ENCODE measurements around the gene TMEM106B. TPM values are rescaled to one million over a fixed set of nuclear protein-coding genes. Genes with fewer than 3 reads are reported as not detected.

The TMEM106B gene
- total and polyA plus RNA-seq, 2 of the 4 experiments (the other 2 are of a cell fraction), result 24.7 to 59.5 TPM

- H3K27ac ChIP-seq (ENCODE audit: insufficient read depth, low read length), result no peak overlapping the region
- H3K56ac ChIP-seq (ENCODE audit: extremely low read depth, insufficient read depth, low read length), result no peak overlapping the region
- ATAC-seq (ENCODE audit: low read depth) (no peak), DNase-seq (no peak)
- POLR2A ChIA-PET (ENCODE audit: unreplicated experiment), result no interaction called here
- WGBS, 2 experiments (ENCODE audit: extremely low coverage in 2 of 2, insufficient read length in 1 of 2), result no CpG with 5 or more reads among the region's 1 CpG
- H3K4me1 ChIP-seq (ENCODE audit: control insufficient read depth, insufficient read depth, low read length), result peaks cover 3% of the 10 kb centered on the region; the same call in 1 of the 2 replicates
- no peak overlapping the region for H2BK15ac ChIP-seq (ENCODE audit: low read depth, low read length)
- H2BK20ac ChIP-seq (ENCODE audit: low read depth, low read length), result no peak overlapping the region
- no peak overlapping the region for H4K5ac ChIP-seq (ENCODE audit: low read depth, low read length)
- peaks cover 2% of the 10 kb centered on the region; the same call in 1 of the 2 replicates for H3K9me1 ChIP-seq (ENCODE audit: insufficient read depth, low read length)
- no peak overlapping the region for H3K4ac ChIP-seq (ENCODE audit: low read depth, low read length)
- in situ Hi-C loops (cut with MboI; ENCODE audit: low sequenced_read_pairs) (no loop called here), intact Hi-C loops (cut with micrococcal nuclease) (no loop called here), dilution Hi-C loops (cut with HindIII; ENCODE audit: low sequenced_read_pairs, unreplicated experiment) (no loop called here)
- no peak overlapping the region for H3K4me2 ChIP-seq (ENCODE audit: low read depth, low read length)
- peaks cover 3% of the 10 kb centered on the region for H3K27me3 ChIP-seq (ENCODE audit: control insufficient read depth, insufficient read depth, low read length)
- no peak overlapping the region for H4K91ac ChIP-seq (ENCODE audit: insufficient read depth, low read depth, low read length)
- H4K8ac ChIP-seq (ENCODE audit: low read depth in 2 of 2, low read length in 2 of 2), result no peak overlapping the region
- no TSS peak for BruUV-seq (replicated peaks)
- no peak overlapping the region for H3K9ac ChIP-seq (ENCODE audit: low read depth, low read length)
- H2BK5ac ChIP-seq (ENCODE audit: low read depth, low read length, poor library complexity, severe bottlenecking), result no peak overlapping the region
- no peak overlapping the region for H3K4me3 ChIP-seq (ENCODE audit: insufficient read depth, low read depth, low read length)
- H3K18ac ChIP-seq (ENCODE audit: low read depth, low read length), result no peak overlapping the region
- H2AK9ac ChIP-seq (replicated peaks; ENCODE audit: low read depth, low read length, poor library complexity), result no peak overlapping the region
- no peak overlapping the region for H3K23ac ChIP-seq (ENCODE audit: low read depth, low read length)
- no peaks in the 10 kb centered on the region for H3K9me3 ChIP-seq (ENCODE audit: control insufficient read depth, insufficient read depth, low read length)
- no peak overlapping the region for H2AFZ ChIP-seq (replicated peaks; ENCODE audit: low read length, poor library complexity)
- H3K36me3 ChIP-seq (ENCODE audit: control insufficient read depth, insufficient read depth, low read length), result no peaks in the 10 kb centered on the region
- peaks cover 12 to 17% of the 10 kb centered on the region in 2 experiments for H3K79me1 ChIP-seq (ENCODE audit: low read depth in 1 of 2, low read length in 2 of 2)
- H4K20me1 ChIP-seq (ENCODE audit: insufficient read depth, low read length), result no peaks in the 10 kb centered on the region
- TF ChIP-seq RCOR1 (IDR thresholded peaks at IDR 0.05; ENCODE audit: insufficient replicate concordance, low read length) (no peak), NFE2L2 (IDR thresholded peaks at IDR 0.05; ENCODE audit: low read depth, low read length) (no peak), CEBPB (IDR thresholded peaks at IDR 0.05; ENCODE audit: low read depth, low read length) (no peak), RAD21 (IDR thresholded peaks at IDR 0.05; ENCODE audit: low read length) (no peak), POLR2A (IDR thresholded peaks at IDR 0.05; ENCODE audit: low read depth, low read length) (no peak), MXI1 (IDR thresholded peaks at IDR 0.05; ENCODE audit: borderline replicate concordance, low read depth, low read length) (no peak), MAZ (IDR thresholded peaks at IDR 0.05; ENCODE audit: borderline replicate concordance, low read depth, low read length) (no peak), CTCF (conservative IDR thresholded peaks at IDR 0.05; ENCODE audit: low read depth, low read length) (no peak), MAFK (IDR thresholded peaks at IDR 0.05; ENCODE audit: low read depth, low read length) (no peak), FOS (IDR thresholded peaks at IDR 0.05; ENCODE audit: low read depth, low read length) (no peak), USF2 (IDR thresholded peaks at IDR 0.05; ENCODE audit: low read depth, low read length) (no peak), ELK1 (IDR thresholded peaks at IDR 0.05; ENCODE audit: borderline replicate concordance, low read depth, low read length) (no peak), CHD1 (IDR thresholded peaks at IDR 0.05; ENCODE audit: low read depth, low read length) (no peak), SMC3 (IDR thresholded peaks at IDR 0.05; ENCODE audit: low read depth, low read length) (no peak), RFX5 (IDR thresholded peaks at IDR 0.05; ENCODE audit: low read depth, low read length) (no peak), BHLHE40 (IDR thresholded peaks at IDR 0.05; ENCODE audit: low read depth, low read length) (no peak)
- H2AK5ac ChIP-seq (ENCODE audit: low read depth, low read length), result no peak overlapping the region
- CTCF ChIA-PET, result no interaction called here
- H2BK120ac ChIP-seq (ENCODE audit: low read depth, low read length), result no peak overlapping the region
- no peak overlapping the region for H3K14ac ChIP-seq (replicated peaks; ENCODE audit: low read depth, low read length)
Measured at GRCh38 chr7:12209221-12209620, 1.9 kb upstream of the TMEM106B start.

Data from IMR-90 (cell line).